OCI-LY7 (cell line): ENCODE data around the gene AADAC. TPM values are rescaled to one million over a fixed set of nuclear protein-coding genes. Genes with fewer than 3 reads are reported as not detected.

Experiments
- BruUV-seq: library from RNA; stranded (reverse); fragments of 400-500 nt; replicated peaks from 2 replicates; lab custom pipeline; 2021; lab: Mats Ljungman, UMichigan
- CTCF ChIA-PET: fragments of 300-600 bp; sonication (Branson Sonifier 250); formaldehyde crosslinking; loops from one replicate; lab custom pipeline; 2022; ENCODE audit warnings: antibody characterized with exemption; ENCODE audit not compliant: unreplicated experiment; lab: Charles Lee
- POLR2A ChIA-PET: fragments of 300-600 bp; sonication (Branson Sonifier 250); formaldehyde crosslinking; loops from one replicate; lab custom pipeline; 2022; ENCODE audit warnings: antibody characterized with exemption; lab: Charles Lee
- DNase-seq: peaks from one replicate; pipeline ENCODE4 v3.0.0-alpha.2; 2015; ENCODE audit warnings: low spot score
- H2AFZ ChIP-seq: fragments of 200-600 bp; sonication (generic), shearing (Covaris generic); 2 replicates; pipeline ENCODE4 v1.6.1; 2014; ENCODE audit warnings: mild to moderate bottlenecking, antibody characterized with exemption, low read length, moderate library complexity
- H3K27ac ChIP-seq: fragments of 200-600 bp; sonication (generic); 2 replicates; pipeline ENCODE4 v1.5.1; 2014; ENCODE audit warnings: mixed run types, low read depth, mild to moderate bottlenecking, moderate library complexity, low read length, inconsistent platforms; ENCODE audit not compliant: poor library complexity, severe bottlenecking
- H3K36me3 ChIP-seq: fragments of 200-600 bp; sonication (generic); 2 replicates; pipeline ENCODE4 v1.6.1; 2014; ENCODE audit warnings: mild to moderate bottlenecking, antibody characterized with exemption, low read length, moderate library complexity, mixed read lengths; ENCODE audit not compliant: insufficient read depth
- H3K4me1 ChIP-seq: fragments of 200-600 bp; sonication (generic); 2 replicates; pipeline ENCODE4 v1.5.1; 2014; ENCODE audit warnings: mild to moderate bottlenecking, low read length; ENCODE audit not compliant: insufficient read depth, poor library complexity, severe bottlenecking
- H3K4me2 ChIP-seq: fragments of 200-600 bp; sonication (generic); 2 replicates; pipeline ENCODE4 v1.6.1; 2014; ENCODE audit warnings: mild to moderate bottlenecking, low read length
- H3K4me3 ChIP-seq: fragments of 200-600 bp; sonication (generic); 2 replicates; pipeline ENCODE4 v1.5.1; 2014; ENCODE audit warnings: mild to moderate bottlenecking, low read depth, low read length; ENCODE audit not compliant: poor library complexity, severe bottlenecking
- H3K79me2 ChIP-seq: fragments of 200-600 bp; sonication (generic); 2 replicates; pipeline ENCODE4 v1.6.1; 2016; ENCODE audit warnings: low read depth, mild to moderate bottlenecking, low read length, moderate library complexity, mixed read lengths; ENCODE audit not compliant: insufficient read depth
- H3K9me2 ChIP-seq: fragments of 200-600 bp; sonication (generic); 2 replicates; pipeline ENCODE4 v1.6.1; 2016; ENCODE audit warnings: mild to moderate bottlenecking, low read length, mixed read lengths; ENCODE audit not compliant: insufficient read depth
- H3K9me3 ChIP-seq: fragments of 200-600 bp; sonication (generic); 2 replicates; pipeline ENCODE4 v1.6.1; 2014; ENCODE audit warnings: mild to moderate bottlenecking, mixed run types, low read length, mixed read lengths
- H4K20me1 ChIP-seq: fragments of 200-600 bp; sonication (generic); 2 replicates; pipeline ENCODE4 v1.6.1; 2014; ENCODE audit warnings: mild to moderate bottlenecking, antibody characterized with exemption, low read length, moderate library complexity, mixed read lengths; ENCODE audit not compliant: insufficient read depth
- CTCF ChIP-seq: fragments of 200-600 bp; sonication (generic); conservative IDR thresholded peaks from 2 replicates; pipeline ENCODE4 v1.5.1; 2014; ENCODE audit warnings: mild to moderate bottlenecking, antibody characterized with exemption, low read length, moderate library complexity, mixed read lengths
- EZH2phosphoT487 ChIP-seq: fragments of 200-600 bp; sonication (generic); IDR thresholded peaks from 2 replicates; pipeline ENCODE4 v1.6.1; 2018; ENCODE audit warnings: low read depth, borderline replicate concordance, mild to moderate bottlenecking, mixed run types, antibody characterized with exemption, low read length, moderate library complexity, mixed read lengths
- intact Hi-C: fragments of 100-400 bp; cut with micrococcal nuclease; formaldehyde crosslinking; loops from one replicate; pipeline ENCODE4 v1.10.0; 2022; ENCODE audit not compliant: unreplicated experiment
- total RNA-seq, 2 experiments: library from RNA; depleted of rRNA in 1 of 2; stranded (reverse); fragments of >200 nt in 1 of 2; shearing (Covaris generic) in 1 of 2; gene quantifications; 2 replicates each; pipeline ENCODE4 v1.2.3, GENCODE V29; 2014 to 2022

AADAC gene
- total RNA-seq, 2 experiments from 2014 or later = not detected

- Histone ChIP-seq H3K4me1 (no peaks in the 10 kb centered on the region), H3K36me3 (no peaks in the 10 kb centered on the region), H3K4me3 (no peak overlapping the region), H3K27ac (no peak overlapping the region), H3K9me3 (no peaks in the 10 kb centered on the region), H3K79me2 (no peaks in the 10 kb centered on the region), H3K9me2 (no peaks in the 10 kb centered on the region), H2AFZ (no peak overlapping the region), H3K4me2 (no peak overlapping the region), H4K20me1 (no peaks in the 10 kb centered on the region)
- CTCF ChIA-PET = no interaction called here
- no TSS peak for BruUV-seq
- POLR2A ChIA-PET = no interaction called here
- intact Hi-C loops = no loop called here
- TF ChIP-seq CTCF = no peak
- DNase-seq = no peak
Observed at GRCh38 chr3:151864423-151865101, 50.6 kb downstream of the AADAC start.

GRCh38 chr3:151866711-151867410 is 52.9 kb downstream of the AADAC start:
- intact Hi-C loops = no loop called here
- no TSS peak for BruUV-seq

More at GRCh38 chr3:151866711-151867410, 52.9 kb downstream of the AADAC start:
- Histone ChIP-seq H3K9me2 (no peaks in the 10 kb centered on the region), H3K79me2 (no peaks in the 10 kb centered on the region), H3K4me1 (no peaks in the 10 kb centered on the region), H3K9me3 (no peaks in the 10 kb centered on the region), H3K27ac (no peak overlapping the region), H4K20me1 (no peaks in the 10 kb centered on the region), H3K4me3 (no peak overlapping the region), H2AFZ (no peak overlapping the region), H3K4me2 (no peak overlapping the region), H3K36me3 (no peaks in the 10 kb centered on the region)
- ChIA-PET CTCF (no interaction called here), POLR2A (interaction anchor here (0.7 to 1.2 kb wide), 2 partner anchors 9 to 45 kb away, joined by 3 to 4 read pairs; no protein-coding TSS in a partner anchor)
- TF ChIP-seq EZH2phosphoT487 (no peak), CTCF (no peak)
- no peak for DNase-seq
